Immature natural killer cell (primary cell): ENCODE results near the gene RUSC1. TPM values are rescaled to one million over a fixed set of nuclear protein-coding genes. Genes with fewer than 3 reads are reported as not detected.

Experiments used
- DNase-seq, 3 donors: peaks; one replicate each; pipeline ENCODE4 v3.0.0; 2022; ENCODE audit warnings: mixed read lengths in 1 of 3
- H3K27ac Mint-ChIP-seq, 6 donors: one replicate each; pipeline ENCODE4 v1.8.0; 2020; ENCODE audit warnings: mixed read lengths in 6 of 6, mild to moderate bottlenecking in 5 of 6, inconsistent platforms in 4 of 6, moderate library complexity in 3 of 6
- H3K27me3 Mint-ChIP-seq, 3 donors: one replicate each; pipeline ENCODE4 v1.8.0; 2020 to 2021; ENCODE audit warnings: low read depth in 3 of 3, mild to moderate bottlenecking in 3 of 3, mixed read lengths in 3 of 3, moderate library complexity in 3 of 3, inconsistent platforms in 1 of 3
- H3K36me3 Mint-ChIP-seq, 3 donors: one replicate each; pipeline ENCODE4 v1.8.0; 2020; ENCODE audit warnings: mixed read lengths in 3 of 3, inconsistent platforms in 2 of 3, mild to moderate bottlenecking in 2 of 3
- H3K4me1 Mint-ChIP-seq, 2 donors: one replicate each; pipeline ENCODE4 v1.8.0; 2020; ENCODE audit warnings: inconsistent platforms in 2 of 2, mild to moderate bottlenecking in 2 of 2, mixed read lengths in 2 of 2, moderate library complexity in 1 of 2
- H3K4me3 Mint-ChIP-seq, 5 donors: one replicate each; pipeline ENCODE4 v1.8.0; 2020; ENCODE audit warnings: mild to moderate bottlenecking in 5 of 5, mixed read lengths in 5 of 5, inconsistent platforms in 3 of 5, moderate library complexity in 3 of 5
- H3K9me3 Mint-ChIP-seq, 6 donors: one replicate each; pipeline ENCODE4 v1.8.0; 2020; ENCODE audit warnings: mild to moderate bottlenecking in 6 of 6, mixed read lengths in 6 of 6, inconsistent platforms in 4 of 6, moderate library complexity in 3 of 6
- polyA plus RNA-seq, 3 donors: library from polyadenylated mRNA; unstranded; fragments of 300-500 nt; fragmentation: Illumina TruSeq; gene quantifications; one replicate each; pipeline ENCODE4 v1.2.3, GENCODE V29; 2021

RUSC1 gene
- polyA plus RNA-seq, 3 donors from 2014 or later, result 9.2 to 21.3 (median 18.1) TPM

DNA sequence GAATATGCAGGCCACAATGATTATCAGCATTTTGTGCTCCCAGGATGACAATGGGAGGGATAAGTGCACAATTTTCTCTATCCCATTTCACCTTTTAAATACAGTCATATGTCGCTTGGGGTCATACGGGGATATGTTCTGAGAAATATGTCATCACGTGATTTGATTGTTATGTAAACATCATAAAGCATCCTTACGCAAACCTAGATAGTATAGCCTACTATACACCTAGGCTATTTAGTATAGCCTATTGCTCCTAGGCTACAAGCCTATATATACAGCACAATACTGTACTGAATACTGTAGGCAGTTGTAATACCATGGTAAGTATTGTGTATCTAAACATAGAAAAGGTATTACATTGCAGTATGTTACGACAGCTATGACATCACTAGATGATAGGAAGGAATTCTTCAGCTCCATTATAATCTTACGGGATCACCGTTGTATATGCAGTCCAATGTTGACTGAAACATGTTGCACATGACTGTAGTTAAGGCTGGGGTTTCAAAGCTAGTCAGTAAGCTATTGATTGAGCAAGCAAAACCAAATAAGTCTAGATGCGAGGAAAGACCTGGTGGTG lies 18.9 kb downstream of the RUSC1 start:
- H3K27me3 Mint-ChIP-seq, result peaks cover 0 to 1% (median 0%) of the 10 kb centered on the region in 3 donors
- DNase-seq, result no peak
- H3K9me3 Mint-ChIP-seq, result no peaks in the 10 kb centered on the region
- H3K36me3 Mint-ChIP-seq, result peaks cover 28 to 56% (median 33%) of the 10 kb centered on the region in 3 donors
- H3K27ac Mint-ChIP-seq, result no peak overlapping the region
- no peak overlapping the region for H3K4me3 Mint-ChIP-seq
- no peaks in the 10 kb centered on the region for H3K4me1 Mint-ChIP-seq

DNA sequence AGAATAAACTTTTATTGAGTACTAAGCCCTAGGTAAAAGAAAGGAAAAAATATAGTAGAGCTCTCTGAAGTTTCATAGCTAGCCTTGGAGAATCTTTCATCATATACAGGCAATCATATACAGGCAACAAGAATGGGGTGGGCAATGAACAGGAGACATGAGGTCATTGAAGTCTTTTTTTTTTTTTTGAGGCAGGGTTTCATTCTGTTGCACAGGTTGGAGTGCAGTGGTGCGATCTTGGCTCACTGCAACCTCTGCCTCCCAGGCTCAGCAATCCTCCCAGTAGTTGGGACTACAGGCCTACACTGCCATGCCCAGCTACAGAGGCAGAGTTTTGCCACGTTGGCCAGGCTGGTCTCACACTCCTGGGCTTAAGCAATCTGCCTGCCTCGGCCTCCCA lies 22.1 kb downstream of the RUSC1 start:
- H3K9me3 Mint-ChIP-seq, result no peaks in the 10 kb centered on the region
- peaks cover 32 to 64% (median 40%) of the 10 kb centered on the region in 3 donors for H3K36me3 Mint-ChIP-seq
- peaks cover 0 to 1% (median 0%) of the 10 kb centered on the region in 3 donors for H3K27me3 Mint-ChIP-seq
- DNase-seq, result no peak
- no peak overlapping the region for H3K4me3 Mint-ChIP-seq
- H3K27ac Mint-ChIP-seq, result no peak overlapping the region
- no peaks in the 10 kb centered on the region for H3K4me1 Mint-ChIP-seq

DNA sequence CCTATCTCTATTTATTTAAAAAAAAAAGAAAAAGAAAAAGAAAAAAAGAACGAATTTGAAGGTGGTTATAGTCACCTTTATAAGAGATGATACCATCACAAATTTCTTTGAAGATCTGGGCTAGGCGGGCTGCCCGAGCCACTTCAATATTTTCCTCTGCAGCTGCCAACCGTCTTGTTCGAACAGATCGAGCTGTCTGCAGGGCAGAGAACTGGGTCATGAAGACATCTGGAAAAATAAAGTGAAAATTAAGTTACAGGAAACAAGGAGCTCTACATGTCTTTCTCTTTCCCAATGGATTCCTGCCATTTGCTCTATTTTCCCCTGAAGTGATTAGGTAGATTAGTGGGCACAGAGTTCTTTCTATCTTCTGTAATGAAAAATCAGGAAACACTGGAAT lies 31.9 kb downstream of the RUSC1 start:
- Mint-ChIP-seq H3K4me1 (no peaks in the 10 kb centered on the region), H3K4me3 (no peak overlapping the region), H3K27ac (peak overlapping the region in 1 of 6 donors; percentile 45), H3K27me3 (no peaks in the 10 kb centered on the region), H3K9me3 (no peaks in the 10 kb centered on the region), H3K36me3 (peaks cover 17 to 48% (median 40%) of the 10 kb centered on the region in 3 donors)
- no peak for DNase-seq

DNA sequence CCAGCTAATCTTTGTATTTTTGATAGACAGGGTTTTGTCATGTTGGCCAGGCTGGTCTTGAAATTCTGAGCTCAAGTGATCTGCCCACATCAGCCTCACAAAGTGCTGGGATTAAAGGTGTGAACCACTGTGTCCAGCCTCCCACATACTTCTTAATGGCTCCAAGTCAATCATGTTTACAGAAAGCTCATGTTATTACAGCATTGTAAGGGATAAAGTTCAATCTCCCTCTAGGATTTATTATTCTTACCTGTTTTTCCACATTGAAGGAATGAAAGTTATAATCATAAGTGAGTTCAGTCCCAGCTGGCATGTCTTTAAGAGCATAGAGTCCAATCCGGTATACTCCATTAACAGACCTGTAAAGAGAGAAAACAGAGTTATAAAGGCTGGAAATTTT lies 39.4 kb downstream of the RUSC1 start:
- Mint-ChIP-seq H3K9me3 (no peaks in the 10 kb centered on the region), H3K4me3 (no peak overlapping the region), H3K36me3 (peaks cover 0 to 14% (median 12%) of the 10 kb centered on the region in 3 donors), H3K27me3 (peaks cover 0 to 3% (median 2%) of the 10 kb centered on the region in 3 donors), H3K27ac (no peak overlapping the region), H3K4me1 (no peaks in the 10 kb centered on the region)
- DNase-seq, result no peak

DNA sequence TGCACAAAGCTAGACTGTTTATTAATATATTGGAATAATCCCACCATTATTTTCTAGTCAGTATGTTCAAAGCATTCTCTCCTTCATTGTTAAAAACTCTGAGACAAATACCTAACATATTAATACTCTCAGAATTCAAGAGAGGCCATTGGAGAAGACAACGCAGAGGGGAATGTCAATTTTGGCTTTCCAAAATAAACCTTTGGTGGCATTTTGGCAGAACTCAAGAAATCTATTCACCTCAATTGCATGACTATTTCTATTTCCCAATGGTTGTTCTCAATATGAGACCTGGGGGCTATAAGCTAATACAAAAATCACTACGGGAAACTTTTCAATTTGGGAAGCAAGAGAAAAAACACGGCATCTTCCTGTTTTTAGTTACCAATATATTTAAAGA lies 58.5 kb downstream of the RUSC1 start:
- H3K27ac Mint-ChIP-seq, result no peak overlapping the region
- peaks cover 0 to 2% of the 10 kb centered on the region in 2 donors for H3K4me1 Mint-ChIP-seq
- no peaks in the 10 kb centered on the region for H3K9me3 Mint-ChIP-seq
- peaks cover 10 to 32% (median 12%) of the 10 kb centered on the region in 3 donors for H3K36me3 Mint-ChIP-seq
- no peak overlapping the region for H3K4me3 Mint-ChIP-seq
- H3K27me3 Mint-ChIP-seq, result peaks cover 0 to 2% (median 0%) of the 10 kb centered on the region in 3 donors
- no peak for DNase-seq

DNA sequence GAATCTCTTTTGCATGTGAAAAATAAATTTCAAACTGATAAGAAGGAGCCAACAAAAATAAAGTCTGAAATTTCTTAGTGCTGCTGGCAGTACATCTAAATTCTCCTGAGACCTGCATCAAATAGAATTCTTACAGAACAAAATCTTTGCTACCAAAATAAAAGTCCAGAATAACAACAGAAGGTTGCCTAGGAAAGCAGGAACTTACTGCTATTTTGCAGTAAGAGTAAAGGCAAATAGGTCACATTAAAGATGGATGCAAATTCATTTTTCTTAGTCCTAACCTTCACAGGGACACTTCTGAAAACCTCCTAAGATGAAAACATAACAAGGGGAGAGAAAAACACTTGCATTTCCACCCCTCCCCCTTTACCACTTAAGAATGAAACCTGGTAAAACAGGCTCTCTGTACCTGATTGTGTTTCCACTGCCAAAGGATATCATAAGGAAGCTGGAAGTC lies 59.0 kb downstream of the RUSC1 start:
- peaks cover 0 to 7% of the 10 kb centered on the region in 2 donors for H3K4me1 Mint-ChIP-seq
- H3K4me3 Mint-ChIP-seq, result no peak overlapping the region
- no peaks in the 10 kb centered on the region for H3K9me3 Mint-ChIP-seq
- H3K27ac Mint-ChIP-seq, result peak overlapping the region in 1 of 6 donors; percentile 29
- H3K27me3 Mint-ChIP-seq, result peaks cover 0 to 2% (median under 1%) of the 10 kb centered on the region in 3 donors
- H3K36me3 Mint-ChIP-seq, result peaks cover 7 to 29% (median 12%) of the 10 kb centered on the region in 3 donors
- DNase-seq, result no peak

Other genes with a start within 250 kb of the RUSC1 start
- 1 to 10 TPM in 1 of 3 donors, under 1 TPM in 2; 0.70 to 2.3 (median 0.94) TPM for gene EFNA3, start 242.1 kb upstream of the RUSC1 start, polyA plus RNA-seq
- 1 to 10 TPM in 2 of 3 donors, under 1 TPM in 1; 0.64 to 4.0 (median 1.1) TPM for gene EFNA1, start 193.0 kb upstream of the RUSC1 start, polyA plus RNA-seq
- gene SLC50A1, start 185.0 kb upstream of the RUSC1 start, polyA plus RNA-seq, result 100 to 1,000 TPM in 1 of 3 donors, 10 to 100 TPM in 2; 59.5 to 120 (median 93.0) TPM
- 100 to 1,000 TPM; 103 to 274 (median 126) TPM for gene DPM3, start 180.4 kb upstream of the RUSC1 start, polyA plus RNA-seq
- 100 to 1,000 TPM; 396 to 465 (median 435) TPM for gene KRTCAP2, start 147.6 kb upstream of the RUSC1 start, polyA plus RNA-seq
- under 1 TPM in 1 of 3 donors, not detected in 2; 0.43 TPM for gene TRIM46, start 147.0 kb upstream of the RUSC1 start, polyA plus RNA-seq
- 1 to 10 TPM in 2 of 3 donors, not detected in 1; 1.3 to 1.8 TPM for gene THBS3, start 113.0 kb upstream of the RUSC1 start, polyA plus RNA-seq
- 10 to 100 TPM; 51.1 to 62.6 (median 55.1) TPM for gene MTX1, start 112.2 kb upstream of the RUSC1 start, polyA plus RNA-seq
- 1 to 10 TPM in 1 of 3 donors, under 1 TPM in 2; 0.64 to 1.3 (median 0.79) TPM for gene ENTREP3, start 65.4 kb upstream of the RUSC1 start, polyA plus RNA-seq
- 100 to 1,000 TPM; 101 to 182 (median 140) TPM for gene SCAMP3, start 58.5 kb upstream of the RUSC1 start, polyA plus RNA-seq
- 10 to 100 TPM in 1 of 3 donors, 1 to 10 TPM in 2; 5.8 to 15.6 (median 6.2) TPM for gene CLK2, start 47.4 kb upstream of the RUSC1 start, polyA plus RNA-seq
- under 1 TPM in 1 of 3 donors, not detected in 2; 0.52 TPM for gene HCN3, start 43.4 kb upstream of the RUSC1 start, polyA plus RNA-seq
- gene PKLR, start 19.5 kb upstream of the RUSC1 start, polyA plus RNA-seq, result not detected
- 100 to 1,000 TPM; 173 to 279 (median 206) TPM for gene FDPS, start 12.0 kb upstream of the RUSC1 start, polyA plus RNA-seq
- gene ASH1L, start 241.9 kb downstream of the RUSC1 start, polyA plus RNA-seq, result 10 to 100 TPM in 1 of 3 donors, 1 to 10 TPM in 2; 3.8 to 27.0 (median 6.0) TPM